HFF-Myc (cell line): ENCODE data around the gene DLG2.

ENCODE experiments used
- DNase-seq: peaks from one replicate; pipeline ENCODE4 v3.0.0-alpha.2; 2011; ENCODE audit warnings: low read depth; ENCODE audit errors: extremely low read depth
- H3K4me3 ChIP-seq: replicated peaks from 2 replicates; pipeline ENCODE4 v1.5.1; 2011; ENCODE audit warnings: low read depth, mild to moderate bottlenecking, control low read depth, low read length
- TF ChIP-seq, protein P1 (sequence below): IDR thresholded peaks from 2 replicates; pipeline ENCODE4 v1.5.1; 2012; ENCODE audit warnings: mild to moderate bottlenecking, low read depth, low read length, control low read depth; ENCODE audit errors: missing control alignments

DLG2 gene

DNA sequence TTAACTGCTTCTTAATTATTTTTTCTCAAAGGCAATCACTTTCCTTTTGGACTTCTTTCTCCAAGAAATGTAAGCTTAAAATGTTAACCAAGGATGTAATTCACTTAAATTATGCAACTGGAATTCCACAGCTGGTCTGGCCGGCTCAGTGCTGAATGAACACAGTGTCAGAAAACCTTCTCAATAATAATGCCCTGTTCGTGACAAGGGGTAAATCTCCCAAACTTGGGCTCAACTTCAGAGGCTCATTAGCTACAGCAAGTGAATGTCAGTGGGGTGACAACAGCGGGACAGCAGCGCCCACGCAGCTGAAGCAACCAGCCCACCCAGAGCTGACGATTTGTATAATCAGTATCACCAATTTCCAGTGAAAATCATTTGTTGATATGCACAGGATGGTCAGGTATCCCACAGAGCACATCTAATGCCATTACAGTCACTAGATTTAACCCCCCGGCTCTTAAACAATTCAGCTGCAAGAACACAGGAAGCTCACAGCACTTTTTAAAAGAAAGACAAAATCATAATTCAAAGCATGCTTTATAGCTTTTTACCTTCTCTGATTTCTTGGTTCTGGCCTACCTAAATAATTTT lies 704.8 kb downstream of the DLG2 start:
- TF ChIP-seq, protein P1, sequence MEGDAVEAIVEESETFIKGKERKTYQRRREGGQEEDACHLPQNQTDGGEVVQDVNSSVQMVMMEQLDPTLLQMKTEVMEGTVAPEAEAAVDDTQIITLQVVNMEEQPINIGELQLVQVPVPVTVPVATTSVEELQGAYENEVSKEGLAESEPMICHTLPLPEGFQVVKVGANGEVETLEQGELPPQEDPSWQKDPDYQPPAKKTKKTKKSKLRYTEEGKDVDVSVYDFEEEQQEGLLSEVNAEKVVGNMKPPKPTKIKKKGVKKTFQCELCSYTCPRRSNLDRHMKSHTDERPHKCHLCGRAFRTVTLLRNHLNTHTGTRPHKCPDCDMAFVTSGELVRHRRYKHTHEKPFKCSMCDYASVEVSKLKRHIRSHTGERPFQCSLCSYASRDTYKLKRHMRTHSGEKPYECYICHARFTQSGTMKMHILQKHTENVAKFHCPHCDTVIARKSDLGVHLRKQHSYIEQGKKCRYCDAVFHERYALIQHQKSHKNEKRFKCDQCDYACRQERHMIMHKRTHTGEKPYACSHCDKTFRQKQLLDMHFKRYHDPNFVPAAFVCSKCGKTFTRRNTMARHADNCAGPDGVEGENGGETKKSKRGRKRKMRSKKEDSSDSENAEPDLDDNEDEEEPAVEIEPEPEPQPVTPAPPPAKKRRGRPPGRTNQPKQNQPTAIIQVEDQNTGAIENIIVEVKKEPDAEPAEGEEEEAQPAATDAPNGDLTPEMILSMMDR = no peak
- no peak for DNase-seq
- no peak overlapping the region for H3K4me3 ChIP-seq

- TF ChIP-seq, protein P1 = no peak
- H3K4me3 ChIP-seq = no peak overlapping the region
- DNase-seq = no peak
Measured at GRCh38 chr11:84914511-84914910, 712.6 kb downstream of the DLG2 start.

GRCh38 chr11:84909740-84910139 lies 717.4 kb downstream of the DLG2 start:
- DNase-seq = no peak
- TF ChIP-seq, protein P1 = no peak
- H3K4me3 ChIP-seq = no peak overlapping the region

DNA sequence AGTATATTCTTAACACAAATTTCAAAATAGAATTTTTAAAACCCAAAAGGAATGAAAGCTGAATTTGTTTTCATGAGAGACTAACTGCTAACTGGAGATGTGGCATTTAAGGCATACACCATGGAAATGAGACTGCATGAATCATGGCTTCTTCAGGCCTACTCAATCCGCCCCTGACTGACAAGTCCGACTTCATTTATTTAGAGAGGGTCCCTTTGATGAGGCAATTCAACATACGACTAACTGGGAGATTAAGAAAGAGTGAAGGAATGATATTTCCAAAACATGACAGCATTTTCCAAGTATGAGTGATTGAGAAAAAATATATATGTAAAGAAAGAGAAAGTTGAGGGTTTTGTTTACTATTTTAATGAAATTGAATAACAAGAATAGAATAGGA lies 720.1 kb downstream of the DLG2 start:
- no peak for DNase-seq
- no peak overlapping the region for H3K4me3 ChIP-seq
- TF ChIP-seq, protein P1 = no peak

- no peak overlapping the region for H3K4me3 ChIP-seq
- TF ChIP-seq, protein P1 = no peak
- DNase-seq = peak; percentile 29
Measured at GRCh38 chr11:84905411-84905810, 721.7 kb downstream of the DLG2 start.

DNA sequence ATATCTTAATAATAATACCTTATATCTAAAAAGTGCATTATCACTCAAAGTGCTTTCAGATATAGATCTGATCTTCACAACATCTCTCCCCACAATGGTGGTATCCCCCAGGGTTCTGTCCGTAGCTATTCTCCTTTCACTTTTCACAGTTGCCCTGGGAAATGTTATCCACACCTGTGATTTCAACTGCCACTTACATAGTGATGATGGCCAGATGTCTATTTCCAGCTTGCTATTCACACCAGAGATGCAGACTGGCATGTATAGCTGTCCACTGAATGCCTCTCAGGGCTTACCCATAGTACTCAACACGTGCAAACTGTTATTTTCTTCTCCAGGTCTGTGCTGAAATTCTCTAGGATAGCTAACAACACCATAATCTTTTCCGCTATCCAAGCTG lies 724.7 kb downstream of the DLG2 start:
- DNase-seq = no peak
- TF ChIP-seq, protein P1 = no peak
- no peak overlapping the region for H3K4me3 ChIP-seq

DNA sequence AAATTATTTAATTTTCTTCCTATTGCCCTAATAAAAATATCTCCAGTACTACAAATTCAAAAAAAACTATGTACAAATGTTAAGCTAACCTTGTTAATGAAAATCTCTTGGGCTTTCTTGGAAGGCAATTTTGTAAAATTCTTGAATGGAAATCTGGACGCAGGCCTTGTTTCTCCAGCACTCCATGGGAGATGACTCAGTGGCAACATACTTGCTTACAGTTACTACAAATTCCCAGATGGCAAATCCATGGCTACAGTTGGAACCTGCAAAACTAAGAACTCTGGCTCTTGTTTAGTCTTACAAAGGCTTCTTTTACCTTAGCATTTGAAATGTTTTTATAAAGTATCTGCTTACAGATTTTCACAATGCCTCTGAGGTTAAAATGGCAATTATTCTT lies 725.2 kb downstream of the DLG2 start:
- TF ChIP-seq, protein P1 = no peak
- no peak overlapping the region for H3K4me3 ChIP-seq
- no peak for DNase-seq
